HG02852 (cell line): ENCODE data around the gene SKI.

Source experiments
- ATAC-seq: cut with Tn5 transposase; IDR thresholded peaks from one replicate; pipeline ENCODE4 v1.9.1; 2021; ENCODE audit warnings: mild to moderate bottlenecking, moderate library complexity; ENCODE audit not compliant: unreplicated experiment

Gene SKI

DNA sequence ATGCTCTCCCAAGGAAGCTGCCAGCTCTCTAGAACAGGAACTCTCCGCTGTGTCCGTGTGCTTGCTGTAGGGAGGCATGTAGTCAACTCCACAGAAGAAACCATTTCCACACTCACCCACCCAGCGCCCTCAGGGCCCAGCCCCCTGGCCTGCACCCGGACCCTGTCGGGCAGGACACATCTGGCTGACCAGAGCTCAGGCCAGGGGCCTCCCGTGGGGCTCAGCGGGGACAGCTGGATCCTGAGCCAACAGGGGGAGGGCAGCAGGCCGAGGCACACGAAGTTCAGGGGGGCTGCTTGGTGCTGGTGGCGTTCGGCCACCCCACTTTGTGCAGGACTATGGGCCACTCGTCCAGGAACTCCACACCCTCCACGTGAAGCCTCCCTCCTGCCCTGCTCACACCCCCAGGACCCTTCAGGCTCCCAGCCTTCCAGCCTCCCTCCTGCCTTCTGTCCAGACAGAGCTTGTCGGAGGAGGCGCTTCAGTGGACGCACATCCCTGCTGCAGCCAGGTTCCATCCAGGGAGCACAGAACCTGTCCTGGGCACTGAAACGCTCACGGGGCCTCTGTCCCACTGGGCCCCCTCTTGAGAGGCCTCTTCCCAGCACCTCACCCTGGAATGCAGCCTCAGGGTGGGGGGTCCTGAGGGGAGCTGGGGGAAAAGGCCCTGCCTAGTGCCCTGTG lies 18.6 kb upstream of the SKI start:
- no peak for ATAC-seq

DNA sequence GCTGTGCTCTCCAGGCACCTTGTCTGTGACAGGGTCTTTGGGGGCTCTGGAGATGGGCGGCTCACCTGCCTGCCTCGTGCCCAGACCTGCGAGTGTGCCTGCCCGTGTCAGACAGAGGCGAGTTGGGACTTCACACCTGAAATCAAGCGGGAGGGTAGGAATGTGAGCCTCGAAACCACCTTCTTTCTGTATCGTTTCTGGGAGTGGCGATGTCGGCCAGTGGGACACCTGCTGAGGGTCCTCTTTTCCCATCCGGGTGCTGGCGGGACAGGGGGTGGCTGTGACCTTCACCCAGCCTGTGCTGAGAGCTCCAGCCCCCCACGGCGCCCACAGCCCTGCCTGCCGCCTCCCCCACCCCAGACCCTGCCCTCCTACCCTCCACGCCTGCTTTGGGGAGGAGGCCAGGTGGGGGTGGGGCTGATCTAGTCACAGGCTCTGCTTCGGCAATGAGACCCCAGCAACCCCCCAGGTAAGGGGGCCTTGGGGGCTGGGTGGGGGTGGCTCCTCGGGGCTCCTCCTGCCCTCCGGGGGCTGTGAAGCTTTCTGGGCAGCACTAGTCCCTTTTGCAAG lies 17.9 kb upstream of the SKI start:
- ATAC-seq = no peak

DNA sequence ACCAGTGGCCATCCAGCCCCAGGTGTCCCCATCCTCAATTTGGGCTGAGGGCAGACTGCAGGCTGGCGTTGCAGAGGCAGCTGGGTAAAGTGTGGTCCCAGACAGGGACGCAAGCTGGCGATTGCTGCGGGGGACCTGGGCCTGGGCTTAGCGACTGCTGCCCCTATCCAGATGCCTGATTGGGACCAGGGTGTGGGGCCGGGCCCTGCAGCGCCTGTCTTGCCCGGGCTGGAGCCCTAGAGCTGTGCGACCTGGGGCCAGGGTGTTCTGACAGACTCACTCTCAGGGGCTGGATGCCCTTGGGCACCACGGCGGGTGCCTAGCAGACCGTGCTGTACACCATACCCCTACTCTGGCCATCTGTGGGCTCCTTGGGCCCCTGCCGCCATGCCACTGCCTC lies 17.3 kb upstream of the SKI start:
- ATAC-seq = no peak

DNA sequence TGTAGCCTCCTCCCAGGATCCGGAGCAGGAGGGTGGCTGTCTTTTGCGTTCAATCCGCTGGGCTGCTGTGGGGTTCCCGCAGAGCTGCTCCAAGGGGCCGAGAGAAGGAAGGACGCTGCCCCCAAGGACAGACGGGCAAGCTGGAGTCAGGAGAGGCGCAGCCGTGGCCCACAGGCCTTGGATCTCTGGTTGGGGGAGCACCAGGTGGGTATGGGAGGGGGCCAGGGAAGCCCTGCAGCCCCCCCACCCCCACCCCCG lies 15.9 kb upstream of the SKI start:
- no peak for ATAC-seq

DNA sequence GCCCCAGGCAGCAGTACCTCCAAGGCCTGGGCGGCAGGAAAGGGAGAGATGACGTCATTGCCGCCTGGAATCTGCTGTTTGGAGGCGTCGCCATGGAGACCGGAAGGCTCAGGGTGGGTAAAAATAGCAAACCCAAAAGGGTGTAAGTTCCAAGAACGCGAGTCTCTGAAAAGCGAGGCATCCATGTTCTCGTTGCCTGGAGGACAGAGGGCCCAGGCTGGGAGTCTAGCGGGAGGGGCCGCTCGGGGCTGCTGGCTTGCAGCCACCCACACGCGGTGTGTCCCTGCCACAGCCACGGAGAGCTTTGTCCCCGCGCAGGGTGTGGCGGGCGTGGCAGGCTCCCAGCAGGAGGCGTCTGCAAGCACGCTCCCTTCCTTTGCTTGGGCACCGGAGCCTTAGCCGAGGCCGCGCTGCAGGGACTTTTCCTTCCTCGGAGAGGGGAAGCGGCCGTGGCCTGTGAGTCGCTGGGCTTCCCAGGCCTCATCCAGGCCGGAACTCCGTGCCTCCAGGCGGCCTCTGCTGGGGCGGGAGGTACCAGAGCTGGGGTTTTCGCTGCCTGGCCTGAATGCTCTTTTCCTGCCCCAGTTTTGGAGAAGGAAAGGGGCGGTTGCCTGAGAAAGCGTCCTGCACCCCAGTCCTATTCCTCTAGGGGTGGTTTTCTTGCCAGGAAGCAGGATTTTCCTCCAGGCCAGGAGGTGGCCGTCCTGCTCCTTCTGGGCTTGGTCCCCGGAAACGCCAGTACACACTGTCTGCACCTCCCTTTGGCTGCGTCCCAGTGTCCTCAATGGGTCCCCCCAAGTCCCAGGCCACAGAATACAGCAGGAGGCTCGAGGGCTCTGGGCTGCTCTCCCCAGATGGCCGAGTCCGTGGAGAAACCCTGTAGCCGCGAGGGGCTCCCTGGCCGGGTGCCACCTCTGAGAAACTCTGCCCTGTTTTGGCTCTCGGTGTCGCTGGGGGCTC lies 15.3 kb upstream of the SKI start:
- ATAC-seq = no peak

DNA sequence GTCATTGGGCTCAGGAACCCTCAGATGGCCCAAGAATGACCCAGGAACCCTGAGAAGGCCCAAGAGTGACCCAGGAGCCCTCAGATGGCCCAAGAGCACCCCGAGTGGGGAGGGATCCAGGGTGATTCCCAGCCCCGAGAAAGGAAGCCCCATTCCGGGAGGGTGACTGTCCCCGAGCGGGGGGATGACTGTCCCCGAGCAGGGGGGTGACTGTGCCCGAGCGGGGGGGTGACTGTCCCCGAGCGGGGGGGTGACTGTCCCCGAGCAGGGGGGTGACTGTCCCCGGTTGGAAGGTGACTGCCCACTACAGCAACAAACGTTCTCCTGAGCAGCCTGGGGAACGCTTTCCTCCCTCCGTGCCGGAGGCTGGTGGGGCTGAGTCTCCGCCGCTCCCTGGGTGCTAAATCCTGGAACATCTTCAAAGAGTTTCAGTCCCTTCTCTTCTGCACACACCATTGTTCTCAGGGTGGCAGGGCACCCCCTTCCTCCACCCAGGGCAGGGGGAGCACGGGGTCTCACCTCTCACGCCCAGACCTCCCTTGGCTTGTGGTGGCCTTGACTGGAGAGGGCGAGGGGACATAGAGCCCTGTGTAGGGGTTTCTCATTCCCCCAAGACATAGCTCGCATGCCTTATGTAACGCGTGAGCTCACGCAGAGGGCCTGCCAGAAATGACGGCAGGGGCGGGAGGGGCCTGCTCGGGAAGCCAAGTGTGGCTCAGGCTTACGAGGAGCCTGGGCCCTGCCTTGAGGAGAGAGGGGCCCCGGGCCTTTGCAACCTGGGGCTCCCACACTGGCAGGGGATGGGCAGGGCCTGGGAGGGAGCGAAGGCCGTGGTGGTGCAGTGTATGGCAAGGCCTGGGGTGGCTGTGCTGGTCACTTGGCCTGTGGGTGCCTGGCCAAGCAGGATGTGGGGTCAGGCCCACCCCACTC lies 14.3 kb upstream of the SKI start:
- ATAC-seq = no peak

DNA sequence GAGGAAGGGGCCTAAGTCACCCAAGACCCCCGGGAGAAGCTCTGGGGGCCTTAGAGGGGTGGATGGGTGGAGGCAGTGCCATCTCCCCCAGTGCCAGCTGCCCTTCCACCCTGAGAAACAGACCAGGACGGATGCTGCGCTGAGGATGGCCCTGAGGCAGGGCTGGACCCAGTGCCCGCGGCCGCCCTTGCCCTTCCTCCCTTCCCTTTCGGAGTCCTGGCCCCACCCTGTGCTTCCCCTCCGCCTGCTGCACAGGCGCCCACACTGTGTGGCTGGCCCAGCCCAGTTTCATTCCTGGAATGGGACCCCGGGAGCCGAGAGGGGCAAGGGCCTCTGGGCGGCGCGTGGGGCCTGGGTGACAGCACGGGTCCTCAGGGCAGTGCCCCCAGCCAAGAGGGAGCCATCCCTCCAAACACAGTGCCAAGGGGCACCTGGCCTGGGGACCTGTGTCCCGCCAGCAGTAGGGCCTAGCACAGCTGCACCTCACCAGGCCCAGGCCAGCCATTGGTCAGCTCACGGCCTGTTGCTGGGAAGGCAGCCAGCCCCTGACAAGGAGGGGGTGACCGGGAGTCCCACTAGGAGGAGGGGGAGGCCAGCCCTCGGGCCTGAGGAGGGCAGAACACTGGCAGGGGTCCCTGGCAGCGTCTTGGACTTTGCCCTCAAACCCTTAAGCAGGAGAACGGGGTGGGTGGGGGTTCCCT lies 13.4 kb upstream of the SKI start:
- ATAC-seq = no peak

DNA sequence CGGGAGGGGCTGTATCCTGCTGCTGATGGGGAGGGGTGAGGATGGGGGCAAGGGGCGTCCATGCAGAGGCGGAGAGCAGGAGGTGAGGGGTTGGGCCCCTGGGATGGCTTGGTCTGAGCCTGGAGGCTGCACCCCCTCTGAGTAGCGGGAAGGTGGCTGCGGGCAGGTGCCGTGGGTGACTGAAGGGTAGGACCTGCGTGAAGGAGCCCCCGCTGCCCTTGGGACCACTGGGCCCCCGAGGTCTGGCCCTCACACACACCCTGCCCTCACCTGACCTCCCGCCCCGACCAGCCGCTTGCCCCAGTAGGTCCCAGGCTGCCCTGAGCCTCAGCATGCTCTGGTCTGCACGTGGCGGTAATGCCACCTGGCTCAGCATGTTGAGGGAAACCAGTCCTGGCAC lies 12.8 kb upstream of the SKI start:
- no peak for ATAC-seq

DNA sequence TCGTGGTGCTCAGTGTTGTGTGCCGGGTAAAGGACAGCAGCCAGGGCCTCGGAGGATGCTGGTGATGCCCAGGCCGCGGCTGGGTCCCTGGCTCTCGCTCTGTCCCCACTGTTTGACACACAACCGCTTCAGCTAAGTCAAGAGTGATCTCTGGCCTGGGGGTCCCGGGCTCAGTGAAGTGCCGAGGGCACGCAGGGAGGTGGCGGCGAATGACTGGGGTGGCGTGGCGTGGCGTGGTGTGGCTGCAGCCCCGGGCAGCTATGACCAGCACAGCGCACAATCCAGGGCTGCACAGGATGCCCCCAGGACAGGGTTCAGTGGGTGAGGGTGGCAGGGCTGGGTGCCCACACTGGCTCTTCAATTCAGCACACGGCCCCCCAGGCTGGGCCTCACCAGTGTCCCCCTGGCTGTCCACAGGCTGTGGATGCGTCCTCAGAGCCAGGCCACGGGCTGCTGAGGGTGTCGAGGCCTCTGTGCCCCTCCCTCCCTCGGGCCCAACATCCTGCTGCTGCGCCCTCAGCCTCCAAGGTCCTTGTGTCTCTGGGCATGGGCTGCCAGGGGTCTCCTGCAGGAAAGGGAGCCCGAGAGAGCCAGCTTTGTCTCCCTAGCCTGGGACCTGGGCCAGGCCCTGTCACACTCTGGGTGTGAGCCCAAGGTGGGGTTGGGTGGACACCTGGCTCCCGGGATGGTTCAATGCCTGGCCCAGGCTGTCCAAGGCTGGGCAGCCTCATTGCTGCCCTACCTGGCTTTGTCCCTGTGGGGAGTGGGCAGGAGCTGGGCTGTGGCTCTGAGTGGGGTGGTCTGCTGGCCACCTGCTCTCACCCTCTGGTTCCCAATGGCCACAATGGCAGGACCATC lies 12.0 kb upstream of the SKI start:
- ATAC-seq = no peak

DNA sequence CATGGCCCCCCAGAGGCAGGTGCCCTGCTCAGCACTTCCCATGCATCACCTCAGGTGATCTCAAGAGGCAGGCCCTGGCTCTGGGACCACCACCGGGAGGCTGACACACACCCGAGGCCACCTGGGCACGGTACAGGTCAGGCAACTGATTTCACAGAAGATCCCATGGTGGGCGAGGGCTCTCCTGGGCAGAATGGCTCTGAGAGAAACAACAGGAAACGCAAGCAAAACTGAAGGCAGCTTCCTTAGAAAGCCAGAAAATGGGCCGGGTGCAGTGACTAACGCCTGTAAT lies 11.4 kb upstream of the SKI start:
- no peak for ATAC-seq

DNA sequence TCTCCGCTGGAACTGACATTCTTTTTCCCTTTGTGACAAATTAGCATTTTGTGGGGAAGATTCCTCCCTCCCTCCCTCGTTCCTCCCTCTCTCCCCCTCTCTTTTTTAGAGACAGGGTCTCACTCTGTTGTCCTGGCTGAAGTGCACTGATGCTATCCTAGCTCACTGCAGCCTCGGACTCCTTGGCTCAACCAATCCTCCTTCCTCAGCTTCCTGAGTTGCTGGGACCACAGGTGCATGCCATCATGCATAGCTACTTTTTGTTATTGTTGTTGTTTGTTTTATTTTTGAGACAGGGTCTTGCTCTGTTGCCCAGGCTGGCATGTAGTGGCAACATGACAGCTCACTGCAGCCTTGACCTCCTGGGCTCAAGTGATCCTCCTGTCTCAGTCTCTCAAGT lies 6.8 kb upstream of the SKI start:
- no peak for ATAC-seq

DNA sequence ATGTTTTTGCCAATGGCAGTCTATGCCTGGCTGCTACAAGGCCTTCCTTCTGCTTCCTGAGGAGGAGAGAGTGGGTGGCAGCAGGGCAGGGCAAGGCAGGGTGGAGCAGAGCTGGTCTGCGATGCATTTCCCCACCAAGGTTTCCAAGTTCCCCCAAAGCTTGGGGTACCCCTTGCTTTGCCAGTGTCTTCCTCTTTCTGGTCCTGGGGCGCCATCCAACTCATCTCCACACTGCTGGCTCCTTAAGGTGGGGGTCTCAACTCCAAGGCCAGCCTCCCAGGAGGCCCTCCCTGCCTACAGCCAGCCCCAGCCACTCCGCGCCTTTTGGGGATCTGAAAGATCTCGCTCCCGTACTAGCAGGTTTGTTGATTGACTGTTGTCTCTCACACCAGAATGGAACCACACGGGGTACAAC lies 3.9 kb upstream of the SKI start:
- no peak for ATAC-seq

DNA sequence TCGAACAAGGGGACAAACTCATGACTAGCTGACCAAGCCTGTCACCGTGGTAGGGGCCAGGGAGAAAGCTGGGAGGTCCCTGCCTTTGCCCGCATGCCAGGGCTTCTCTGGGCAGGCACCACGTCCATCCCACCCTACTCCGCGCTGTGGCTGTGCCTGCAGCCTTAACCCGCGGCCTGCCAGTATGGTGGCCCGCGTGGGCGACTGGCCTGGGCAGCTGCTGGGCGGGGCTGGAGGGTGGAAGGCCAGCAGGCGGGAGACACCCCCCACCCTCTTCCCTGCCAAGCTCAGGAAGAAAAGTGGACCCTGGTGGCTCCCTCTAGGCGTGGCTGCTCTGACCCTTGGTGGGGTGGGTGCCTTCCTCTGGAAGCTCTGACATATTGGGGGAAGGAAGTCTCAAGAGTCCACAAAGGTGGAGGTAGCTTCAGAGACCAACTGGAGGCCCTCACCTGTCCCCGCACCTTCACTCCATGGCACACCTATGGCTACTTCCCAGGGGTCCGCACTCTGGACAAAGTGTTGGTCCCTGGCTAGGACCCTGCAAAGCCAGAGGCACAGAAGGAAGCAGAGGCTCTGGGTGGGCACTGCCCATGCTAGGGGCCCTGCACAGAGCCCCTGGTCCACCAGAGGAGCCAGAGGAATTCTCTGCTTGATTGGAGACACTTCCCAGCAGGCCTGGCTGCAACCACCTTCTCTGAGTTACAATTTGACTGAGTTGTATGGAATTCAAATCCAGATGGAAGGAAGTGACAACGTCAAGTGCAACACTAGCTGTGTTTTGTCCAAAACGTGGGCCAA lies 3.3 kb upstream of the SKI start:
- ATAC-seq = no peak

DNA sequence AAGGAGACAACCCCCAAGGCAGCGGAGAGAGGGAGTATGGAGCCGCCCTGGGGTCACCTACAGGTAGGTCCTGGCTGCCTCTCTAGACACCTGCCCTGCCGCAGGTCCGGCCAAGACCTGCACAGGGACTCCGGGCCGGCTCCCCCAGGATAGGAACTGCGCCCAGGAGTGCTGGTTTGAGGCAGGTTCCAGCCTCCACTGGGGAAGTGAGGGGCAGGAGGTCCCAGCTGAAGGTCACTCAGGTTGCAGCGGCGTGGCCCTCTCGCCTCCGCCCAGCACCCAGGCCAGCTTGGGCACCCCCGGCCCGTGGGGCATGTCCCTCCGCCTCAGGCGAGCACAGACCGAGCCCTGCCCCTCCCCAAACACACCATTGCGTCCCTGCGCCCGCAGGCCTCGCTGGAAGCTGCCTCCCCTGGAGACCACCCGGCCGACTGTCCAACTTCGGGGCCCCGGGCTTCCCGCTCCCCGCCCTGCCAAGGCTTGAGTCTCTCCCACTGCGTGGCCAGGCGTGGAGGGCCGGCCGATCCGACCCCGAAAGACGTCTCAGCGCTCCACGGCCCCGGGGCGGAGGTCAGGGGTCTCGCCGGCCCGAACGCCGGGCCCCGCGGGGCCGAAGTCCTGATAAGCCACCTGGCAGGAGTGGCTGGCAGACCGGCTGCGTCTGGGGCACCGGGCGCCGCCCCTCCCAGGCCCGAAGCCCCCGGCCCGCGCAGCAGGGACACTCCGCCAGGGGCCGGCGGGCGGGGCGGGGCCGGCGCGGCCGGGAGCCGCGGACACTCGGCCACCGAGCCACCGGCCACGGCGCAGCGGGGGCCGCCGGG lies 1.4 kb upstream of the SKI start:
- peak; percentile 1 for ATAC-seq

DNA sequence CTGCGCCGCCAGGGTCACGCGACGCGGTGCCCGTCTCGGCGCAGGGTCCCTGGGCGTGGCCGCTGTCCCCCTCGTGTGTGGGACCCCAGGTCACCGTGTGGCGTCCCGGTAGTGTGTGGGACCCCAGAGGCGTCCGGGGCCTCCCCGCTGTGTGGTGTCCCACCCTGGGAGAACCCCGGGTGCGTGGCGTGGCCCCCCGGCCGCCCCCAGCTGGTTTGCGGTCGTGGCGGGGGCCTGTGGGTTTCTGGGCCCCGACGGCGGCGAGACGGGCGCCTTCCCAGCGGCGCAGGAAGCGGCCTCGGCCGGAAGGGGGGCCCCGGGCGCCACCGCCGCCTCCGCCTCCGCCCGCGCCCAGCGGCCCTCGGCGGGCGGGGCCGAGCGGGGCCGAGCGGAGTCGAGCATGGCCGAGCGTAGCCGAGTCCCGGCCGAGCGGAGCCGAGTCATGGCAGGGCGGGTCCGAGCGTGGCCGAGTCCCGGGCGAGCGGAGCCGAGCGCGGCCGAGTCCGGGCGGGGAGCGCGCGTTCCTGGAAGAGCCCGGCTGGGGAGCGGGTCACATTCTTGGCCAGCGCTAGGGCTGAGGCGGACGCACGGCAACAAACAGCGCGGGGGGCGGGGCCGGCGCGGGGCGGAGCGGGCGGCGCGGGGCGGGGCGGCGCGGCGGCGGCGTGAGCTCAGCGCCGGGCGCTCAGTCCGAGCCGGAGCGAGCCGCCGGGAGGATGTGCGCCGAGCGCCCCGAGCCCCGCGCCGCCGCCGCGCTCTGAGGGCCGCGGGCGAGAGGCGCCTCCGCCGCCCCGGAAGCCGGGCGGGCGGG lies 568 bp upstream of the SKI start:
- ATAC-seq = peak; percentile 82

DNA sequence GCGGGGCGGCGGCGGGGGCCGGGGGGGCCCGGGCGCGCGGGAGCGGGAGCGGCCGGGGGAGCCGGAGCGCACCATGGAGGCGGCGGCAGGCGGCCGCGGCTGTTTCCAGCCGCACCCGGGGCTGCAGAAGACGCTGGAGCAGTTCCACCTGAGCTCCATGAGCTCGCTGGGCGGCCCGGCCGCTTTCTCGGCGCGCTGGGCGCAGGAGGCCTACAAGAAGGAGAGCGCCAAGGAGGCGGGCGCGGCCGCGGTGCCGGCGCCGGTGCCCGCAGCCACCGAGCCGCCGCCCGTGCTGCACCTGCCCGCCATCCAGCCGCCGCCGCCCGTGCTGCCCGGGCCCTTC lies 546 bp downstream of the SKI start:
- no peak for ATAC-seq

DNA sequence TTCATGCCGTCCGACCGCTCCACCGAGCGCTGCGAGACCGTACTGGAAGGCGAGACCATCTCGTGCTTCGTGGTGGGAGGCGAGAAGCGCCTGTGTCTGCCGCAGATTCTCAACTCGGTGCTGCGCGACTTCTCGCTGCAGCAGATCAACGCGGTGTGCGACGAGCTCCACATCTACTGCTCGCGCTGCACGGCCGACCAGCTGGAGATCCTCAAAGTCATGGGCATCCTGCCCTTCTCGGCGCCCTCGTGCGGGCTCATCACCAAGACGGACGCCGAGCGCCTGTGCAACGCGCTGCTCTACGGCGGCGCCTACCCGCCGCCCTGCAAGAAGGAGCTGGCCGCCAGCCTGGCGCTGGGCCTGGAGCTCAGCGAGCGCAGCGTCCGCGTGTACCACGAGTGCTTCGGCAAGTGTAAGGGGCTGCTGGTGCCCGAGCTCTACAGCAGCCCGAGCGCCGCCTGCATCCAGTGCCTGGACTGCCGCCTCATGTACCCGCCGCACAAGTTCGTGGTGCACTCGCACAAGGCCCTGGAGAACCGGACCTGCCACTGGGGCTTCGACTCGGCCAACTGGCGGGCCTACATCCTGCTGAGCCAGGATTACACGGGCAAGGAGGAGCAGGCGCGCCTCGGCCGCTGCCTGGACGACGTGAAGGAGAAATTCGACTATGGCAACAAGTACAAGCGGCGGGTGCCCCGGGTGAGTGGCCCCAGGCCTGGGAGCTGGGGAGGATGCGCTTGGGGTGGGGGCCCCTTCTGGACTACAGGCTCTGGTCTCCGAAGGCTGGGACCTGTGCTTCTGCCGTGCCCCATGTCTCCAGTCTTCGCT lies 1.1 kb downstream of the SKI start:
- no peak for ATAC-seq
